ENCODE data around the gene CFAP210. TPM values are rescaled to one million over a fixed set of nuclear protein-coding genes. Genes with fewer than 3 reads are reported as not detected.

The CFAP210 gene
- total RNA-seq, 4 donors from 2014 or later = not detected

DNA sequence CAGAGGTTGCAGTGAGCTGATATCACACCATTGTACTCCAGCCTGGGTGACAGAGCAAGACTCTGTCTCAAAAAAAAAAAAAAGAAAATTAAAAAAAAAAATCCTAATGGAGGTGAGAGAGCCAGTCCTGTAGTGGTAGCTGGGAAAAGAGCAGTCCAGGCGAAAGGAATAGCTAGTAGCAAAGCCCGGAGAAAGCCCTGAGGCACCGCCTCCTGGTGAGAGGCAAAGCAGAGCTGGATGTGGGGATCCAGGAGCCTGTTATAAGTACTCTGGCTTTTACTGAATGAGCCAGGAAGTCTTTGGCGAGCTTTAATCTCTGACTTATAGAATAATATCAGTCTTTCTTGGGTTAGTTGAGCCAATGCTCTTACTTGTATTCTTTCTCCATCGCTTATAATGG, 32.9 kb upstream of the CFAP210 start:
- DNase-seq (ENCODE audit: low spot score in 2 of 2) = no peak
- WGBS, 2 donors = 82 to 89% methylated on average over 5 of the region's 5 CpGs
- no peak overlapping the region for H3K4me3 ChIP-seq (ENCODE audit: low read depth, poor library complexity, severe bottlenecking)
- intact Hi-C loops (cut with DNase I; ENCODE audit: low total_unique reads) = no loop called here
- no peak for TF ChIP-seq POLR2A (IDR thresholded peaks at IDR 0.05)
- TF ChIP-seq, protein P1, sequence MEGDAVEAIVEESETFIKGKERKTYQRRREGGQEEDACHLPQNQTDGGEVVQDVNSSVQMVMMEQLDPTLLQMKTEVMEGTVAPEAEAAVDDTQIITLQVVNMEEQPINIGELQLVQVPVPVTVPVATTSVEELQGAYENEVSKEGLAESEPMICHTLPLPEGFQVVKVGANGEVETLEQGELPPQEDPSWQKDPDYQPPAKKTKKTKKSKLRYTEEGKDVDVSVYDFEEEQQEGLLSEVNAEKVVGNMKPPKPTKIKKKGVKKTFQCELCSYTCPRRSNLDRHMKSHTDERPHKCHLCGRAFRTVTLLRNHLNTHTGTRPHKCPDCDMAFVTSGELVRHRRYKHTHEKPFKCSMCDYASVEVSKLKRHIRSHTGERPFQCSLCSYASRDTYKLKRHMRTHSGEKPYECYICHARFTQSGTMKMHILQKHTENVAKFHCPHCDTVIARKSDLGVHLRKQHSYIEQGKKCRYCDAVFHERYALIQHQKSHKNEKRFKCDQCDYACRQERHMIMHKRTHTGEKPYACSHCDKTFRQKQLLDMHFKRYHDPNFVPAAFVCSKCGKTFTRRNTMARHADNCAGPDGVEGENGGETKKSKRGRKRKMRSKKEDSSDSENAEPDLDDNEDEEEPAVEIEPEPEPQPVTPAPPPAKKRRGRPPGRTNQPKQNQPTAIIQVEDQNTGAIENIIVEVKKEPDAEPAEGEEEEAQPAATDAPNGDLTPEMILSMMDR (IDR thresholded peaks at IDR 0.05) = no peak

DNA sequence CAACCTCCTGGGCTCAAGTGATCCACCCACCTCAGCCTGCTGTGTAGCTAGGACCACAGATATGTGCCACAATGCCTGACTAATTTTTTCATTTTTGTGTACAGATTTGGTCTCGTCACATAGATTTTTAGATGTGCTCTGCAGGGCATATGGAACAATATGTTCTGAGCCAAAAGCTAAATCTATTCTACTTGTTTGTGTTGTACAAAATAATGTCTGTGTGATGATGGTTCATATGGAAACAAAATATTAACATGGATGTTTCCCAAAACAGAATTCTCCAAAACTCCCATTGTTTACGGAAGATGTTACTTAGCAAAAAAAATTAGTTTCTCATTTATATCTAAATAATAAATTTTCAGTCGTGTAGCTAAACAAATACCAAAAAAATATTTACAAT, 26.8 kb upstream of the CFAP210 start:
- no peak for TF ChIP-seq POLR2A (IDR thresholded peaks at IDR 0.05)
- TF ChIP-seq, protein P1 (IDR thresholded peaks at IDR 0.05) = no peak
- intact Hi-C loops (cut with DNase I; ENCODE audit: low total_unique reads) = no loop called here
- H3K4me3 ChIP-seq (ENCODE audit: low read depth, poor library complexity, severe bottlenecking) = no peak overlapping the region
- WGBS, 2 donors = 70 to 74% methylated on average over 3 of the region's 3 CpGs
- DNase-seq (ENCODE audit: low spot score in 2 of 2) = no peak

DNA sequence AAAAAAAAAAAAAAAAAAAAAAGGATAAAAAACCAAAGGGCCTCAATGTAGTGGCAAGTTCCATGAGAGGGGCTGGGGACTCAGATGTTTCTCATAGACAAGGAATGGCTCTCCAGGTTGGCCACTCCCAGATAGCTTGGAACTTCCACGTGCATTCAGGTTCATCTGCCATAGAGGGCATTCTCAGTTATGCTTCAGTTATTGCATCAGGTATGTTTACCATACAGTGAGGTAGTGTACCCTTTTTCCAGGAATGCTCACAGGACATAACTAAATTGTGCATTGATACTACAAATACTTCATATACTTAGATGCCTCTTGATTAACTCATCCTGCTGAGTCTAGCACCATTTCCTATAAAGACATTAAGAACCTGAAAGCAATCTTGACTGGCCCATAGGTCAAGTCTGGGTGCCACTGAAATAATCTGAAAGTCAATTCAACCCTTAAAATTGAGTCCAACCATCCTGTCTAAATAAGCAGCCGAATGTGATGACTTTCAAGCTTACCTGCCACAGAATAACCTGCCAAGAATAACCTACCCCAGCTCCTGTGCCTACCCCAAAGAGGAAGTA, 24.8 kb upstream of the CFAP210 start:
- intact Hi-C loops (cut with DNase I; ENCODE audit: low total_unique reads) = no loop called here
- WGBS, 2 donors = 79 to 97% methylated on average over 2 of the region's 2 CpGs
- no peak for DNase-seq (ENCODE audit: low spot score in 2 of 2)
- H3K4me3 ChIP-seq (ENCODE audit: low read depth, poor library complexity, severe bottlenecking) = no peak overlapping the region
- TF ChIP-seq, protein P1 (IDR thresholded peaks at IDR 0.05) = no peak

DNA sequence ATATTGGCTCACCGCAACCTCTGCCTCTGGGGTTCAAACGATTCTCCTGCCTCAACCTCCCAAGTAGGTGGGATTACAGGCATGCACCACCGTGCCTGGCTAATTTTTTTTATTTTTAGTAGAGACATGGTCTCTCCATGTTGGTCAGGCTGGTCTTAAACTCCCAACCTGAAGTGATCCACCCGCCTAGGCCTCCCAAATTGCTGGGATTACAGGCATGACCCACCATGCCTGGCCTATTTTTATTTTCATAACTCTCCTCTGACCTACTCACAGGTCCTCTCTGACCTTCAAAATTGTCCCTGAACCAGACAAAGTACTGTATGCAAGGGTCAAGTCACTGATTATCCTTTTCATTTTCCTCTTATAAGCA, 23.5 kb upstream of the CFAP210 start:
- no peak for DNase-seq (ENCODE audit: low spot score in 2 of 2)
- 76 to 78% methylated on average over 4 of the region's 4 CpGs for WGBS, 2 donors
- no peak overlapping the region for H3K4me3 ChIP-seq (ENCODE audit: low read depth, poor library complexity, severe bottlenecking)
- TF ChIP-seq, protein P1 (IDR thresholded peaks at IDR 0.05) = no peak
- TF ChIP-seq POLR2A (IDR thresholded peaks at IDR 0.05) = no peak
- intact Hi-C loops (cut with DNase I; ENCODE audit: low total_unique reads) = no loop called here

DNA sequence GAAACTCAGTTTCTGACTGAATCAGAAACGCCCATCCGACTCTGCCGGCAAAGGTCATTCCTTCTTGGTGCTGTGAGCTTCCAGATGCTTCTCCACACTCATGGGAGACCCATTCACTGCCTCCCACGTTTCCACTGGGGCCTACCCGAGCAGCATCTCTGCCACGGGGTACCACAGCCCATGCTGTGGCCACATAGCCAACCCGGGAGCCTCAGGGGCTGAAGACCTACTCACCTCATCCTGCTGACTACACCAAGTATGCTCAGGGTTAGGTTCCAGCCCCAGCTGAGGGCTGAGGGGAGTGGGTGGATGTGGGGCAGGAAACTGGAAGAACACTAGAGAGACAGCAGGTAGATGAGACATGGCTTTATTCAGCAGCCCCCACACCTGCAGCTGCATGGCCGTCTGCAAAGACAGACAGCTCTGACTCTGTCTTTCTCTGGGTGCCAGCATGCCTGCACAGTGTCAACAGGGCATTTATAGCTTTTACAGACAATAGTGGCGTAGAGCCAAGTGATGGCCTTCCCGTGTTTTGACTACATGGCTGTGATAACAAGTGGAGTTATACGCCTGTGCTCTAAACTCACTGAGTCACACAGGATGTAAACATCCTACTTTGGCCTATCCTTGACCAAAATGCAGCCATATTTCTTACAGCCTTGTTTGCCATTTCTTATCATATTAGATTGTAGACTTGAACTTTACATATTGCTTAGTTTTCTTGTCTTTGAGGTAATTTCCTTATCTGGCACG, 22.9 kb upstream of the CFAP210 start:
- TF ChIP-seq, protein P1 (IDR thresholded peaks at IDR 0.05) = no peak
- no peak for TF ChIP-seq POLR2A (IDR thresholded peaks at IDR 0.05)
- no peak for DNase-seq (ENCODE audit: low spot score in 2 of 2)
- H3K4me3 ChIP-seq (ENCODE audit: low read depth, poor library complexity, severe bottlenecking) = no peak overlapping the region
- intact Hi-C loops (cut with DNase I; ENCODE audit: low total_unique reads) = no loop called here
- 67 to 77% methylated on average over 12 of the region's 12 CpGs for WGBS, 2 donors
